CD14-positive monocyte (primary cell): ENCODE measurements around the gene PCDHAC1. TPM values are rescaled to one million over a fixed set of nuclear protein-coding genes. Genes with fewer than 3 reads are reported as not detected.
"Not testable (repeated sequence)": the region's sequence is repeated elsewhere in the genome, so short reads cannot be mapped to it uniquely, and the experiment has no call there.

Experiments
- DNase-seq, 3 donors: peaks; one replicate each; pipeline ENCODE4 v3.0.0-alpha.2; 2011 to 2022
- H2AFZ ChIP-seq: 2 replicates; pipeline ENCODE4 v1.6.0; 2012; ENCODE audit warnings: mild to moderate bottlenecking, low read depth, low read length, inconsistent platforms; ENCODE audit not compliant: insufficient read depth, poor library complexity, severe bottlenecking
- H3K27ac ChIP-seq, 2 donors: 1 replicate in 1 of 2; 2 replicates in 1 of 2; pipeline ENCODE4 v1.5.1; 2012 to 2013; ENCODE audit warnings: low read length in 2 of 2, control low read depth in 1 of 2, inconsistent platforms in 1 of 2, low read depth in 1 of 2, mild to moderate bottlenecking in 1 of 2
- H3K27me3 ChIP-seq, 2 donors: one replicate each; pipeline versions ENCODE4 v1.6.0 to v1.6.1; 2011 to 2013; ENCODE audit warnings: low read length in 2 of 2; ENCODE audit not compliant: control insufficient read depth in 2 of 2, insufficient read depth in 2 of 2
- H3K36me3 ChIP-seq, 2 donors: replicated peaks in 1 of 2; 1 replicate in 1 of 2; 2 replicates in 1 of 2; pipeline versions ENCODE4 v1.5.1 to v1.6.1; 2012 to 2013; ENCODE audit warnings: low read length in 2 of 2, control low read depth in 1 of 2, inconsistent platforms in 1 of 2, mild to moderate bottlenecking in 1 of 2; ENCODE audit not compliant: insufficient read depth in 2 of 2, control insufficient read depth in 1 of 2
- H3K4me1 ChIP-seq, 2 donors: 1 replicate in 1 of 2; 2 replicates in 1 of 2; pipeline versions ENCODE4 v1.5.1 to v1.6.1; 2012 to 2013; ENCODE audit warnings: low read length in 2 of 2, control low read depth in 1 of 2, inconsistent platforms in 1 of 2, mild to moderate bottlenecking in 1 of 2, moderate library complexity in 1 of 2; ENCODE audit not compliant: insufficient read depth in 2 of 2, control insufficient read depth in 1 of 2
- H3K4me2 ChIP-seq: replicated peaks from 2 replicates; pipeline ENCODE3; 2012; ENCODE audit warnings: low read length, moderate library complexity, mild to moderate bottlenecking; ENCODE audit not compliant: poor library complexity, severe bottlenecking; ENCODE audit errors: extremely low read depth
- H3K4me3 ChIP-seq, 3 experiments: fragments of 200-600 bp in 1 of 3; sonication (generic) in 1 of 3; replicated peaks in 1 of 3; 1 replicate in 2 of 3; 2 replicates in 1 of 3; pipeline ENCODE4 v1.5.1; 2011 to 2013; ENCODE audit warnings: low read length in 3 of 3, mild to moderate bottlenecking in 3 of 3, control low read depth in 2 of 3, low read depth in 2 of 3, inconsistent platforms in 1 of 3, moderate library complexity in 1 of 3
- H3K79me2 ChIP-seq: 2 replicates; pipeline ENCODE4 v1.6.0; 2012; ENCODE audit warnings: mild to moderate bottlenecking, control low read depth, inconsistent platforms, low read length, moderate library complexity; ENCODE audit not compliant: insufficient read depth
- H3K9ac ChIP-seq: 2 replicates; pipeline ENCODE4 v1.6.0; 2017; ENCODE audit warnings: low read length, mild to moderate bottlenecking; ENCODE audit not compliant: insufficient read depth, poor library complexity, severe bottlenecking
- H3K9me3 ChIP-seq, 2 donors: replicated peaks in 1 of 2; 1 replicate in 1 of 2; 2 replicates in 1 of 2; pipeline versions ENCODE4 v1.5.1 to v1.6.1; 2012 to 2013; ENCODE audit warnings: low read length in 2 of 2, control low read depth in 1 of 2; ENCODE audit not compliant: control insufficient read depth in 1 of 2, insufficient read depth in 1 of 2
- H4K20me1 ChIP-seq: 2 replicates; pipeline ENCODE4 v1.6.0; 2012; ENCODE audit warnings: mild to moderate bottlenecking, low read length, control low read depth, moderate library complexity; ENCODE audit not compliant: insufficient read depth
- H3K27ac Mint-ChIP-seq, 7 donors: one replicate each; pipeline ENCODE4 v1.8.0; 2020; ENCODE audit warnings: mild to moderate bottlenecking in 7 of 7, mixed read lengths in 7 of 7, moderate library complexity in 6 of 7, inconsistent platforms in 2 of 7
- H3K27me3 Mint-ChIP-seq, 3 donors: one replicate each; pipeline ENCODE4 v1.8.0; 2021 to 2022; ENCODE audit warnings: low read depth in 3 of 3, mild to moderate bottlenecking in 3 of 3, mixed read lengths in 3 of 3, moderate library complexity in 3 of 3, inconsistent platforms in 1 of 3
- H3K36me3 Mint-ChIP-seq, 2 donors: one replicate each; pipeline ENCODE4 v1.8.0; 2020; ENCODE audit warnings: mixed read lengths in 2 of 2, inconsistent platforms in 1 of 2, mild to moderate bottlenecking in 1 of 2
- H3K4me1 Mint-ChIP-seq: one replicate; pipeline ENCODE4 v1.8.0; 2020; ENCODE audit warnings: mild to moderate bottlenecking, mixed read lengths
- H3K4me3 Mint-ChIP-seq, 2 donors: one replicate each; pipeline ENCODE4 v1.8.0; 2020; ENCODE audit warnings: mild to moderate bottlenecking in 2 of 2, mixed read lengths in 2 of 2, moderate library complexity in 1 of 2
- H3K9me3 Mint-ChIP-seq, 7 donors: one replicate each; pipeline ENCODE4 v1.8.0; 2020 to 2022; ENCODE audit warnings: mixed read lengths in 7 of 7, mild to moderate bottlenecking in 6 of 7, moderate library complexity in 6 of 7, inconsistent platforms in 2 of 7
- CTCF ChIP-seq: fragments of 200-600 bp; IDR thresholded peaks from one replicate; pipeline ENCODE4 v1.8.0; 2022; ENCODE audit warnings: antibody characterized with exemption, mild to moderate bottlenecking
- WGBS: methylation state at CpG from one replicate; pipeline ENCODE4 v1.1.5; 2013; ENCODE audit warnings: missing lambda C conversion rate; ENCODE audit not compliant: insufficient coverage; 5-methylcytosine and 5-hydroxymethylcytosine counted together
- intact Hi-C, 2 donors: fragments of 100-400 bp; cut with micrococcal nuclease; formaldehyde crosslinking; loops; one replicate each; pipeline versions ENCODE4 v1.15.0 to v1.15.1; 2023
- polyA minus RNA-seq: library from RNA; depleted of rRNA, polyadenylated mRNA; stranded (reverse); fragments of >200 nt; gene quantifications from 2 replicates; pipeline ENCODE4 v1.2.3, GENCODE V29; 2012
- polyA plus RNA-seq, 3 donors: library from polyadenylated mRNA; depleted of rRNA in 1 of 3; unstranded in 2 of 3; stranded (reverse) in 1 of 3; fragments of 300-500 nt in 2 of 3; fragments of >200 nt in 1 of 3; fragmentation: Illumina TruSeq in 2 of 3; gene quantifications; 1 replicate in 2 of 3; 2 replicates in 1 of 3; pipeline ENCODE4 v1.2.3, GENCODE V29; 2012 to 2021
- total RNA-seq, 12 experiments: library from RNA in 1 of 12; stranded (reverse) in 1 of 12; fragments of 120-200 nt in 1 of 12; gene quantifications; one replicate each; pipeline ENCODE4 v1.2.4 and lab custom pipeline; 2013 to 2026; ENCODE audit warnings: mixed read lengths in 6 of 12, inconsistent platforms in 1 of 12

PCDHAC1 gene
- not detected for total RNA-seq (2013)
- polyA plus RNA-seq (not detected), polyA minus RNA-seq (not detected in 2 replicates), total RNA-seq (lab: John Stamatoyannopoulos, UW) (0 to 1.7 (median 0.05) reads per million in 11 experiments)

GRCh38 chr5:140925806-140926442, at the start of gene PCDHAC1:
Gene PCDHAC1 (plus strand): TSS chr5:140926299. CDS start chr5:140926893, 594 bp downstream.
- Histone ChIP-seq H3K9ac (no peak within 1 kb of the TSS), H3K4me1 (no peaks in the 10 kb centered on the region), H4K20me1 (no peaks in the 10 kb centered on the region), H3K9me3 (peaks cover 36 to 39% of the 10 kb centered on the region in 2 donors), H3K4me2 (peak within 1 kb of the TSS; percentile 31), H3K27me3 (peaks cover 16 to 41% of the 10 kb centered on the region in 2 donors), H3K4me3 (peak within 1 kb of the TSS in 1 of 3 experiments; percentile 43), H2AFZ (peak within 1 kb of the TSS; percentile 41), H3K27ac (no peak within 1 kb of the TSS), H3K36me3 (no peaks in the 10 kb centered on the region), H3K79me2 (no peaks in the 10 kb centered on the region)
- WGBS: 5% methylated on average over 32 of the region's 41 CpGs
- Mint-ChIP-seq H3K9me3 (peaks cover 22 to 47% (median 39%) of the 10 kb centered on the region in 7 donors), H3K36me3 (peaks cover 3 to 7% of the 10 kb centered on the region in 2 donors), H3K4me1 (peaks cover 5% of the 10 kb centered on the region), H3K27ac (no peak within 1 kb of the TSS), H3K4me3 (peak within 1 kb of the TSS; percentile 58 to 83), H3K27me3 (peaks cover 41 to 47% (median 44%) of the 10 kb centered on the region in 3 donors)
- no peak for DNase-seq
- intact Hi-C loops: no loop called here
- TF ChIP-seq CTCF: no peak

GRCh38 chr5:140876541-140877261, 49.4 kb upstream of the PCDHAC1 start:
- not testable (repeated sequence) for H4K20me1 ChIP-seq, H3K36me3 ChIP-seq, H3K27ac ChIP-seq, H3K4me2 ChIP-seq, DNase-seq, H3K4me1 ChIP-seq, H3K79me2 ChIP-seq, H2AFZ ChIP-seq, H3K27ac Mint-ChIP-seq, H3K4me3 ChIP-seq, H3K4me1 Mint-ChIP-seq, H3K9ac ChIP-seq, H3K36me3 Mint-ChIP-seq
- peaks cover 21 to 27% (median 26%) of the 10 kb centered on the region in 3 donors for H3K27me3 Mint-ChIP-seq
- H3K4me3 Mint-ChIP-seq: peak overlapping the region in 1 of 2 donors; percentile 14
- 41% methylated on average over 80 of the region's 80 CpGs for WGBS
- Histone ChIP-seq H3K9me3 (peaks cover 33 to 58% of the 10 kb centered on the region in 2 donors), H3K27me3 (peaks cover 3 to 26% of the 10 kb centered on the region in 2 donors)
- intact Hi-C loops: loop anchor here (2.0 to 10.0 kb wide), 2 partner anchors 52 to 72 kb away; partner anchors contain the start of genes PCDHA5 (in 1 of the 2) and PCDHA6 (in 1 of the 2)
- peaks cover 30 to 51% (median 48%) of the 10 kb centered on the region in 7 donors for H3K9me3 Mint-ChIP-seq
